UCSD-AML1 (cell line): ENCODE results near the gene DPEP3.
A peak's percentile ranks its signal among the peaks of the same experiment; 100 is the strongest.
"Not testable (repeated sequence)": the region's sequence is repeated elsewhere in the genome, so short reads cannot be mapped to it uniquely, and the experiment has no call there.

Source experiments
- DNase-seq: peaks from one replicate; lab custom pipeline; 2025; ENCODE audit not compliant: unreplicated experiment; lab: John Stamatoyannopoulos, UW

The DPEP3 gene

GRCh38 chr16:67945392-67945933 lies 34.8 kb downstream of the DPEP3 start:
- DNase-seq = no peak

GRCh38 chr16:67944690-67945391 lies 35.5 kb downstream of the DPEP3 start:
- DNase-seq = no peak

- DNase-seq = no peak
Measured at GRCh38 chr16:67943619-67944504, 36.4 kb downstream of the DPEP3 start, which contains the start of gene LCAT. TSS of gene LCAT (minus strand) at chr16:67944120. CDS start at chr16:67944101, 19 bp downstream.

- DNase-seq = no peak
Measured at GRCh38 chr16:67943256-67943618, 37.1 kb downstream of the DPEP3 start.

- no peak for DNase-seq
Measured at GRCh38 chr16:67942510-67943255, 37.6 kb downstream of the DPEP3 start.

GRCh38 chr16:67942200-67942509 lies 38.1 kb downstream of the DPEP3 start:
- DNase-seq = peak; percentile 42

GRCh38 chr16:67941469-67942199 lies 38.7 kb downstream of the DPEP3 start:
- no peak for DNase-seq

GRCh38 chr16:67940446-67941089 lies 39.7 kb downstream of the DPEP3 start:
- no peak for DNase-seq

GRCh38 chr16:67939507-67940445 lies 40.5 kb downstream of the DPEP3 start:
- no peak for DNase-seq

GRCh38 chr16:67937713-67938112 lies 42.6 kb downstream of the DPEP3 start:
- DNase-seq = not testable (repeated sequence)

- DNase-seq = no peak
Measured at GRCh38 chr16:67936880-67937605, 43.3 kb downstream of the DPEP3 start.

- DNase-seq = peak; percentile 70
Measured at GRCh38 chr16:67936124-67936879, 44.0 kb downstream of the DPEP3 start, which contains the start of gene PSMB10. TSS of gene PSMB10 (minus strand) at chr16:67936850. CDS start at chr16:67936749, 101 bp downstream.

- peak; percentile 92 for DNase-seq
Measured at GRCh38 chr16:67935402-67936123, 44.7 kb downstream of the DPEP3 start.

- no peak for DNase-seq
Measured at GRCh38 chr16:67935101-67935401, 45.2 kb downstream of the DPEP3 start.

GRCh38 chr16:67934306-67935100 lies 45.8 kb downstream of the DPEP3 start:
- DNase-seq = no peak

GRCh38 chr16:67933805-67934204 lies 46.5 kb downstream of the DPEP3 start:
- no peak for DNase-seq
